ENCODE results near the gene ALKBH6.
A peak's percentile ranks its signal among the peaks of the same experiment; 100 is the strongest.

ALKBH6 gene

DNA sequence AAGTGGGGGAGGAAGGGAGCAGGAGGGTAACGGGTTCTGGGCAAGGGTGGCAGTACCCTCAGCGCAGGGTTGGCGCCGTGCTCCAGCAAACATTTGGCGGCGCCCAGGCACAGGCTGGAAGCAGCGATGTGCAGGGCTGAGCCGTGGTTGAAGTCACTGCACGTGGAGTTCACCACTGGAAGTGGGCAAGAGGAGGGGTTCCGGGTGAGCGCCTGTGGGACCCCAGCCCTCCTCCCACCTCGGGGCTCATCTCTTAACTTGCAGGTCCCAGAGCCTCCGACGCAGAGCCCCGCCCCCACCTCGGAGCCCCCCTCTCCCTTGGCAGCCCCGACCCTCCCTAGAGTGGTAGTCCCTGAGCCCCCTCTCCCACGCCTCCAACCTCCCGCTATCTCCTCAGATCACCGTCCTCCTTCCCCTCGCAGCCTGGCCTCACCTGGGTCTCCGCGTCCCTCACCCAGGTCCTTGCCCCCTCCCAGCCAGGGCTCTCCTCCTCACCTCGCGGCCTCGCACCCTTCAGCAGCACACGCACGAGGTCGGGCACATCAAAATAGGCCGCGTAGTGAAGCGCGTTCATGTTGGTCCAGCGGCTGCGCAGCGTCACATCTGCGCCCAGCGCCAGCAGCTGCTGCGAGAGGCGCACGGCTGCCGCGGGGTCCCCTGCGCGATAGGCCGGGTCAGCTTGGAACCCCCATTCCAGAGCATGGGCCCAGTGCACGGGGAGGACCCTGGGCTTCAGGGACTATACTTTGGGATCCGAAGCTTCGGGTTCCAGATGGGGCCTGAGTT lies 12.3 kb upstream of the ALKBH6 start:
- H3K4me1 Mint-ChIP-seq: peaks cover 14% of the 10 kb centered on the region

DNA sequence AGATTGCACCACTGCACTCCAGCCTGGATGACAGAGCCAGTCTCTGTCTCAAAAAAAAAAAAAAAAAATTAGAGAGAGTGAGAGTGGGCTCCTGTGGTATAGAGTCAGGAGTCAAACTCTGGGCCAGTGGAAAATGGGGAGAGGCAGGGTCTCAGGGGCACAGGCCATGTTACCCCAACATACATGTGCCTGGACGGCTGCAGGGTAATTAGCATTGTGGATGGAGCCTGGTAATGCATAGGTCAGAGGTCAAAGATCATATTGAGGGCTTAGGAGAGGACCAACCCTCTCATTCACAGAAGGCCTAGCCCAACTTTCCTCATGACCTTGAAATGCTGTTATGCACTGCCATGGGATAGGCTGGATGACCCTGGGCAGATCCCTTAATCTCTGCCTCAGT lies 11.5 kb upstream of the ALKBH6 start:
- Mint-ChIP-seq H3K36me3 (ENCODE audit: low read depth) (peaks cover 55% of the 10 kb centered on the region), H3K27me3 (ENCODE audit: low read depth, poor library complexity) (peaks cover 3% of the 10 kb centered on the region), H3K4me3 (no peak overlapping the region), H3K9me3 (no peaks in the 10 kb centered on the region), H3K4me1 (peaks cover 11% of the 10 kb centered on the region), H3K27ac (no peak overlapping the region)
- no peak for TF ChIP-seq CTCF (IDR thresholded peaks at IDR 0.05)
- no peak for DNase-seq

More for the DNA sequence above, 12.3 kb upstream of the ALKBH6 start:
- Mint-ChIP-seq H3K9me3 (no peaks in the 10 kb centered on the region), H3K27ac (no peak overlapping the region), H3K27me3 (ENCODE audit: low read depth, poor library complexity) (peaks cover 3% of the 10 kb centered on the region), H3K4me3 (no peak overlapping the region), H3K36me3 (ENCODE audit: low read depth) (peaks cover 52% of the 10 kb centered on the region)
- no peak for TF ChIP-seq CTCF (IDR thresholded peaks at IDR 0.05)
- DNase-seq: no peak

DNA sequence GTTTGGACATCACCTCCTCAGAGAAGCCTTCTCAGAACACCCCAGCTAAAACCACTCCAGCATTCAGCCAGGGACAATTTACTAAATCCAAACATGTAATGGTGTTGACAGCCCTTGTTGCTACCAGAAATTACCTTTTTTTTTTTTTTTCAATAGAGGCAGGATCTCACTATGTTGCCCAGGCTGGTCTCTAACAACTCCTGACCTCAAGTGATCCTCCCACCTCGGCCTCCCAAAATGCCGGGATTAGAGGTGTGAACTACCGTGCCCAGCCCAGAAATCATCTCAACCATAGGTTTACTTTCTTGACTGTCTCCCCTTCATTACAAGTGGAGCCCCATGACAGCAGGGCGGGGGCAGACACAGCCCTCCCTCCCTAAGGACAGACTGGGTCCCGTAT lies 9.4 kb upstream of the ALKBH6 start:
- peaks cover 3% of the 10 kb centered on the region for H3K27me3 Mint-ChIP-seq (ENCODE audit: low read depth, poor library complexity)
- TF ChIP-seq CTCF (IDR thresholded peaks at IDR 0.05): no peak
- H3K4me3 Mint-ChIP-seq: no peak overlapping the region
- DNase-seq: no peak
- H3K4me1 Mint-ChIP-seq: peaks cover 11% of the 10 kb centered on the region
- H3K36me3 Mint-ChIP-seq (ENCODE audit: low read depth): peaks cover 49% of the 10 kb centered on the region
- H3K9me3 Mint-ChIP-seq: no peaks in the 10 kb centered on the region
- H3K27ac Mint-ChIP-seq: peak overlapping the region; percentile 20

DNA sequence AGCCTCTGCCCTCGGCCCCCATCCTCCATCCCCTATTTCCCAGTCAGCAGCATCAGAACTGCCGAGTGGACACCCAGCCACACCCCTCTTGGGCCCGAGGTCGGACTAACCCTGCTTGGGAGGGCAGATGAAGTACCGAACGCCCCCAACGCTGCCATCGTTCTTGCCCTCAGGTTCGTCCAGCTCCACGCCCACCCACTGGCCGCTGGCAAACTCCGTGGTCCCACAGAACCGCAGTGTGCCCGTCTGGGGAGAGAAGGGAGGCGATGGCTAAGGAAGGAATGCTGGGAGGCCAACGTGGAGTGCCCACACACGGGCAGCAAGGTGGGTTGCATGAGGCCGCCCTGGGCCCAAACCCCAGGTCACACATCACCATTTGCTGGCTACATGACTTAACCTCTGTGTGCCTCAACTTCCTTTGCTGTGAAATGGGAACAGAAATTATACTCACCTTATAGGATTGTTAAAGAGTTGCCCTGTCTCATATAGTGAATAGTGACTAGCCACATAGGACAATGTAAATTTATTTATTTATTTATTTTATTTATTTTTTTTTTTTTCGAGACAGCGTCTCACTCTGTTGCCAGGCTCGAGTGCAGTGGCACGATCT lies 5.2 kb upstream of the ALKBH6 start:
- TF ChIP-seq CTCF (IDR thresholded peaks at IDR 0.05): no peak
- Mint-ChIP-seq H3K9me3 (no peaks in the 10 kb centered on the region), H3K27ac (no peak overlapping the region), H3K4me1 (peaks cover 23% of the 10 kb centered on the region), H3K36me3 (ENCODE audit: low read depth) (peaks cover 43% of the 10 kb centered on the region), H3K4me3 (no peak overlapping the region), H3K27me3 (ENCODE audit: low read depth, poor library complexity) (peaks cover 3% of the 10 kb centered on the region)
- no peak for DNase-seq

GRCh38 chr19:36013280-36014011 lies 567 bp downstream of the ALKBH6 start:
- Mint-ChIP-seq H3K4me3 (peak overlapping the region; percentile 99), H3K36me3 (ENCODE audit: low read depth) (peaks cover 19% of the 10 kb centered on the region), H3K4me1 (peaks cover 45% of the 10 kb centered on the region), H3K27ac (peak overlapping the region; percentile 46), H3K27me3 (ENCODE audit: low read depth, poor library complexity) (peaks cover 7% of the 10 kb centered on the region), H3K9me3 (no peaks in the 10 kb centered on the region)
- DNase-seq: no peak
- no peak for TF ChIP-seq CTCF (IDR thresholded peaks at IDR 0.05)

Measured in nephron progenitor cell (in vitro differentiated cells).